HG02970 (cell line): Measurements from ENCODE around the gene ROBO1.

Experiments
- ATAC-seq: cut with Tn5 transposase; IDR thresholded peaks from one replicate; pipeline ENCODE4 v1.9.1; 2021; ENCODE audit warnings: mild to moderate bottlenecking, moderate library complexity, moderate number of reproducible peaks; ENCODE audit not compliant: unreplicated experiment, low FRiP score

The ROBO1 gene

DNA sequence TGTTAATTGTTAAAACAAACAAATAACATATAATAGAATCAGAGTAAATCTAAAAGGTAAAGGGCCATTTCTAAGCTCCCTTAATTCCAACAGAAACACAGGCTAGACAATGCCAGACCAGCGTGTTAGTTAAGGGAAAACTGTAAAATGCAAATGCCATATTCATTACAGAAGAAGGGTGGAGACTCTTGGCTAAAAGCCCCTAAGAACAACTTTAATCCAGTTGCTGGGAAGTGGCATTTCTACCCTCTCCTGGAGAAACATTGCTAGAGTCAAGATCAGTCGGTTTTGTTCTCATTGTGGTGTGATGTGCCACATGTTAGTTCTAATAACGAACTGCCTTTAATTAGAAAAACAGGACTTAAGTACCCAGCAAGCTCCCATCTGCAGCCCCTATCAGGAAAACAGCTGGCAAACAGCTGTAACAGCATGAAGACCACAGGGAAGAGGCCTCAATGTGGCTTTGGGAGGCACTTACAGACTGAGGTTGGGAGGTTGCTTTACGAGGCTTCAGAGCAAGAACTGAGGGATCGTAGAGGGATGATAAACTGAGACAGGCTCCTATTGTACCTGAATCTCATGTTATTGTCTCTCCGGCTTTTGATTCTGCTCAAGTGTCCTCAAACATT is 1134.8 kb downstream of the ROBO1 start:
- no peak for ATAC-seq

DNA sequence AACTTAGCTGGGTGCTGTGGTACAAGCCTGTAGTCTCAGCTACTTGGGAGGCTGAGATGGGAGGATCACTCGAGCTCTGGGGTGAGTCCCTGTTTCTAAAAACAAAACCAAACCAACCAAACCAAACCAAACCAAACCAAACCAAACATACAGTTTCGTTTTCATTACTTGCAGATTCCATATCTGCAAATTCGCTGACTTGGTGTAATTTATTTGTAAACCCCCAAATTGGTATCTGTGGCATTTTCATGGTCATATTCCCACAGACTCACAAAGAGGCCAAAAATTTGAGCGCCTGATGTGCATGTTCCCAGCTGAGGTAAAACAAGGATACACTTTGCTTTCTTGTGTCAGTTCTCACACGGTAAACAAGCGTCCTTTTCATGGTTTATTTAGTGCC is 1138.3 kb downstream of the ROBO1 start:
- ATAC-seq: no peak

GRCh38 chr3:78621061-78621716 is 1146.6 kb downstream of the ROBO1 start:
- no peak for ATAC-seq

DNA sequence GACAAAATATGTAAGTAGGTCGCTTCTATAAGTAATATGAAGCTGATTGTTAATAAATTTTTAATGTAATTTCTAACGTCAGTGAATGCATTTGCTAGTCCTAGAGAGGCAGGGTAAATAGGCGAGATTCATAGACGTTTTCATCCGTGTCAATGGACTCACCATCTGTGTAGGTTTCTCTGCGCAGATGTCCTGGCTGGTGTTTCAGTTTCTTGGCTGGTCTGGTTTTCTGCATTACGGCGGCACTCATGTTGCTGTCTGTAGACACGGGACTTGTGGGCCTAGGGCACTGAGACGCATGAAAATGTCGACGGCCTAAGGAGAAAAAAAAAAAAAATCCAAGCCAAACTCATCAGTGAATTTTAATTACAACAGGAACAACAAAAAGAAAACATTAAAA is 1153.3 kb downstream of the ROBO1 start:
- no peak for ATAC-seq

DNA sequence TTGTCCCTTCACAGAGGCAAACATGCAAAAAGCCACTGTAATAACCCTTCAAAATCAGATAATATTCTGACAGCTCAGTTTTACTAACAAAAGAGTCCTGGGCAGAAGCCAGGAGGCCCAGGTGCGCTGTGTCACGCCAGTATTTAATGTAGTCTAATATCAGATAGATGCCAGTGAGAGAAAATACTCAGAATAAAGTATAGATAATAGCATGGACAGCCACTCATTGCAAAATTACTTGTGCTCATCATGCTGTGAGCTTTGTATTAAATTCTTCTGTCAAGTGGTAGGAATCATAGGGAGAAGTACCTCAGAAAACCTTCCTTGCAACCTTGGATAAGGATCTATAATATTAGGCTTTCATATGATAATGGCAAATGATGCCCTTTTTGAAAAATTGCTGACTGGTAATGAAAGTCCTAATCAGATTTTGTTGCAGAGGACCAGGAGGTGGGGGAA is 1154.3 kb downstream of the ROBO1 start:
- ATAC-seq: no peak

GRCh38 chr3:78611278-78611677 is 1156.5 kb downstream of the ROBO1 start:
- ATAC-seq: no peak

- ATAC-seq: no peak
Measured at GRCh38 chr3:78610462-78611125, 1157.2 kb downstream of the ROBO1 start.

DNA sequence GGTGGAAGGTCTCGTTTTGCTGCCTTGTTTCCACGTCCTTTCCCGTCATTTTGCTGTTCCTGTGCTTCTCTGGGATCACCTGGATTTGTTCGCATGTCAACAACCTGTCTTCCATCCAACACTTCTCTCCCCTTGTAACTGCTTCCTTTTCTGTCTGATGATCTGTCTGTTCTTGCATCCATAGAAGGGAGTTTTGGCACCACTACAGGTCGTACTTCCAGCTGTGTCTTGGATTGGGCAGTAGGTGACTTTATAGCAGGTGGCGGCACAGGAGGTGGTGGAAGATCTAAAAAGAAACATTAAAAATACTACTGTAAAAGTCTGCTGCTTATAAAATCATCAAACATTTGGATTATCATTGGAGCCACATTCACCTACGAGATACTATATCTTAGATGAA is 1161.0 kb downstream of the ROBO1 start:
- no peak for ATAC-seq

- ATAC-seq: no peak
Measured at GRCh38 chr3:78605178-78605577, 1162.6 kb downstream of the ROBO1 start.

DNA sequence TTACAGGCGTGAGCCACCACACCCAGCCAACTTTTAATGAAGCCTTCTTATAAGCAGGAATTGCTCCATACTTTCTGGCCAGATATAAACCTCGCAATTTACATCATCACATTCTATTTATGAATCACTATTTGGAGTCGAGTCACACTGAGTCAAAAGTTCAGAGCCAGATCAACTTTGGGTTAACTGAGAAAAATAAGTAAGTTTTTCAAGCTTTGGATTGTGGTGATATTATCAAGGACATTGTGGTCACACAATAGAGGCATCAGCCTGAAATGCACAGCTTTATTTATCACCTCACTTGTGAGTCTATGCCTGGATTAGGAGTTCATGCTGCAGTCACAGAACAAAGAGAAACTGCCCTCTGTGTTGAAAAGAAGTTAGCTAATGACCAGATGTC is 1163.5 kb downstream of the ROBO1 start:
- no peak for ATAC-seq

DNA sequence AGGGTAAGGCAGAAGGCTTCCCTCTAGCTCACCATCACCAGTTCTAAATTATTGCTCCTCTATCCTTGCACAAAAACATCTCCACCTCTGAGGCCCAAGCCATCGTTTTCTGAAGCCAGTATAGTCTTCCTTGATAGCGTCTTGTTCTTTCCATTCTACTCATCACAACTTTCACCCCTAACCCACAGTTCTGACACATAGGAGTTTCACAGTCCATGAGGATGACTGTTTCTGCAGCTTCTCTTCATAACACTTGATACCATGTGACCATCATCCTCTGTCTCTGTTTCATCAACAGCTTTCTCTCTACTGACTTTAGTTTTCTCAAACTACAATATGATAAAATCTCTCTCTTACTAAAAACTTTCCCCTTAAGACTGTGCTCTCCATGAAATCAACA is 1166.5 kb downstream of the ROBO1 start:
- no peak for ATAC-seq

DNA sequence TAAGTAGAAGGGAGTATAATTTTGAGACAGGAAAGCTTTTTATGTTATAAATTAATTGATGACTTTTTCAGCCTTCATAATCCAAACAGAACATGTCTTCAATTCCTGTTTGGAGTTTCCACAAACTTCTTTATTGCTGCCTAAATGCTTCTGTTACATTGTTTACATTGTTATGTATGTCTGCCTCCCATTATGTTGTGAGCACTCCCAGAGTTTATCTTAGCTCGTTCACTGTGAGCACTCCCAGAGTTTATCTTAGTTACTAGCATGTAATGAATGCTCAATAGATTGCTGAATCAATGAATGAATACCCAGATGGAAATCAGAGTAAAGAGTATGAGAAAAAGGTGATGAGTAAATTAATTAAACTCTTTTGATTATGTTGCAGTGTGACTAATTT is 1178.0 kb downstream of the ROBO1 start:
- ATAC-seq: no peak

DNA sequence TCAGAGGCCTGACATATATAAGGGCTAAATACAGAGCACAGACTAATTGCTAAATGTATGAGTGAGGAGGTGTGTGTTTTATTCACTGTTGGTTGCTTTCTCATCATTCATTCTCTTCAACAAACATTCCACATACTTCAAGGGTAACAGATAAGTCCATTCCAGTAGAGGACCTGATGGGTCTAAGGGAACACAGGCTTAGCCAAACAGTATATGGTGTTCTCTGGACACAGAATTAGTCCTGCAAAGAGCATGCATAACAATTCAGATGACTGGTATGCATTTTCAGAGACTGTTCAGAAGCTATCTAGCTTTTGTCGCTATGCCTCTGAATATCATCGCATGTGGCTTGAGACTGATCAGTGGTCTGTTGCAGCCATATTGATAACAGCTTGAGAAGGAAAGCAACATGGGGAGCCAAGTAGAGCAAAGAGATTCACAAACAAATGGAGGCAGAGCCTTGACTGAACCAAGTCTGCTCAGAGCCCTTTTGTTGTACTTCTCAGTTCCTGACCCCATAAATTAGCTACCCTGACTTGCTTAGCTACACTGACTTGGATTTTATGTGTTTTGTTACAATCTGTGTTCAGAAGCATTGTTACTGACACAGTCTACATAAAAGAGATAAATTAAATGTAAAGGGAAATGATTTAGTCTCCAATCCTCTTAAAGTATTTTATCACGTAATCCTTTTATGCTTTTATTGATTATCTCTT is 1178.7 kb downstream of the ROBO1 start:
- no peak for ATAC-seq

DNA sequence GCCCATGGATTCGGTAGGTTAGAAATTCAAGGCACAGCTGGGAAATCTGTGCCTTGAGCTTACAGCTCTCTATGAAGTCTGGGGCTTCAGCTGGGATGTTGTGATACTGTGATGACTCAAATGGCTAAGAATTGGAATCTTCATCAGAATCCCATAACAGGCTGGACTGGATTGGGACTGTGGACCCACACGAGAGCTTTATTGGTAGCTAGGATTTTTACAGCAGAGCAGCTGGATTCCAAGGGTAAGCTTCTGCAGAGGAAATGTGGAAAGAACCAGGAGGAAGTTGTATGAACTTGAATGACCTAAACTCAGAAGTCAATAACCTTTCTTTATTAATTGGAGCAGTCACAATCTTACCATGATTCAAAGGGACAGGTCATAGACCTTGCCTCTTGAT is 1187.1 kb downstream of the ROBO1 start:
- ATAC-seq: no peak

DNA sequence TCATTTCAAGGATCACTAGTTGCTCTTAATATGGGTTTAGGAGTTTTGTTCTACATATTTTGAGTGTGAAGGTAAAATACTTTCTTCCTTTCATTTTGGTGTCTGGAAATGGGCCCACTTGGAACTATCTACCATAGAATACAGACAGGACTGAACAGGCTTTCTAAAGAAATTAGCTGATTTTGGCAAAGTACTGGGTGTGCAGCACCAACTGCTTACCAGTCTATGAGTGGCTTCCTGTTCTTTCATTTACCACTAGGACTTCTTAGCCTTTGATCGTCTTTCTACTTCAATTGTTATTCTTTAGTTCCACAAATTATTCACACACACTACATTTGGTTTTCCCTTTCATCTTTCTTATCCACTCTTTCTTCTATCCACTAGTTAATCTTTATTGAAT is 1196.3 kb downstream of the ROBO1 start:
- ATAC-seq: no peak

GRCh38 chr3:78570496-78570895 is 1197.3 kb downstream of the ROBO1 start:
- no peak for ATAC-seq

GRCh38 chr3:78569804-78570203 is 1198.0 kb downstream of the ROBO1 start:
- ATAC-seq: no peak

- ATAC-seq: no peak
Measured at GRCh38 chr3:78565712-78566111, 1202.1 kb downstream of the ROBO1 start.

GRCh38 chr3:78562328-78562727 is 1205.5 kb downstream of the ROBO1 start:
- no peak for ATAC-seq
